ENCODE results near the gene BCAS1.

GRCh38 chr20:54074511-54074910 lies 4.1 kb upstream of the BCAS1 start:
- TF ChIP-seq CEBPB (IDR thresholded peaks at IDR 0.05) (no peak), REST (IDR thresholded peaks at IDR 0.05; ENCODE audit: low read depth) (no peak), EP300 (IDR thresholded peaks at IDR 0.05; ENCODE audit: borderline replicate concordance) (no peak)
